Measurements from ENCODE around the gene CTSZ.

CTSZ gene

DNA sequence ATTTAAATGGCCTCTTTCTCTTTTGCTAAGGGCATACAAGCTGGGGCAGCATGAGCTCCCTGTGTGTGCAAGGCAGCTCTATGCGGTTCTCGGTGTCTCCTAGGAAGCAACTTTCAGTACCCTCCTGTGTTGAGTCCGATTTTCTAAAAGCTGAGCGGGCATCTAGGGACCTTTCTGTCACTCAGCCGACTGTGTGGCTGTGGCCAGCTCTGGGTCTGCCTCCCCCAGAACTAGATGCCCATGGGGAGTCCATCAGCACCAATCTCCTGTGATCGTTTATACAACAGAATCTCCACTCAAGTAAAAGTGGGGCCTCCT, 18.5 kb downstream of the CTSZ start:
- no peak for ATAC-seq
- TF ChIP-seq OSR1 (CRISPR knock-in tag; IDR thresholded peaks at IDR 0.05) (no peak), TCF4 (CRISPR knock-in tag; IDR thresholded peaks at IDR 0.05; ENCODE audit: borderline replicate concordance) (no peak), TSHZ2 (CRISPR knock-in tag; IDR thresholded peaks at IDR 0.05) (no peak), SNAI2 (CRISPR knock-in tag; IDR thresholded peaks at IDR 0.05) (no peak), GLIS3 (CRISPR knock-in tag; IDR thresholded peaks at IDR 0.05) (no peak), ISL1 (CRISPR knock-in tag; IDR thresholded peaks at IDR 0.05) (no peak), ZNF565 (CRISPR knock-in tag; conservative IDR thresholded peaks at IDR 0.05; ENCODE audit: low read depth) (no peak), ZC3H10 (CRISPR knock-in tag; IDR thresholded peaks at IDR 0.05) (no peak), ZFP3 (CRISPR knock-in tag; IDR thresholded peaks at IDR 0.05) (no peak), ZNF70 (CRISPR knock-in tag; IDR thresholded peaks at IDR 0.05) (no peak), BACH2 (CRISPR knock-in tag; IDR thresholded peaks at IDR 0.05; ENCODE audit: borderline replicate concordance) (no peak)
- TF ChIP-seq, protein P1, sequence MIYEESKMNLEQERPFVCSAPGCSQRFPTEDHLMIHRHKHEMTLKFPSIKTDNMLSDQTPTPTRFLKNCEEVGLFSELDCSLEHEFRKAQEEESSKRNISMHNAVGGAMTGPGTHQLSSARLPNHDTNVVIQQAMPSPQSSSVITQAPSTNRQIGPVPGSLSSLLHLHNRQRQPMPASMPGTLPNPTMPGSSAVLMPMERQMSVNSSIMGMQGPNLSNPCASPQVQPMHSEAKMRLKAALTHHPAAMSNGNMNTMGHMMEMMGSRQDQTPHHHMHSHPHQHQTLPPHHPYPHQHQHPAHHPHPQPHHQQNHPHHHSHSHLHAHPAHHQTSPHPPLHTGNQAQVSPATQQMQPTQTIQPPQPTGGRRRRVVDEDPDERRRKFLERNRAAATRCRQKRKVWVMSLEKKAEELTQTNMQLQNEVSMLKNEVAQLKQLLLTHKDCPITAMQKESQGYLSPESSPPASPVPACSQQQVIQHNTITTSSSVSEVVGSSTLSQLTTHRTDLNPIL (CRISPR knock-in tag; IDR thresholded peaks at IDR 0.05; ENCODE audit: low read depth): no peak
- TF ChIP-seq, protein P2, sequence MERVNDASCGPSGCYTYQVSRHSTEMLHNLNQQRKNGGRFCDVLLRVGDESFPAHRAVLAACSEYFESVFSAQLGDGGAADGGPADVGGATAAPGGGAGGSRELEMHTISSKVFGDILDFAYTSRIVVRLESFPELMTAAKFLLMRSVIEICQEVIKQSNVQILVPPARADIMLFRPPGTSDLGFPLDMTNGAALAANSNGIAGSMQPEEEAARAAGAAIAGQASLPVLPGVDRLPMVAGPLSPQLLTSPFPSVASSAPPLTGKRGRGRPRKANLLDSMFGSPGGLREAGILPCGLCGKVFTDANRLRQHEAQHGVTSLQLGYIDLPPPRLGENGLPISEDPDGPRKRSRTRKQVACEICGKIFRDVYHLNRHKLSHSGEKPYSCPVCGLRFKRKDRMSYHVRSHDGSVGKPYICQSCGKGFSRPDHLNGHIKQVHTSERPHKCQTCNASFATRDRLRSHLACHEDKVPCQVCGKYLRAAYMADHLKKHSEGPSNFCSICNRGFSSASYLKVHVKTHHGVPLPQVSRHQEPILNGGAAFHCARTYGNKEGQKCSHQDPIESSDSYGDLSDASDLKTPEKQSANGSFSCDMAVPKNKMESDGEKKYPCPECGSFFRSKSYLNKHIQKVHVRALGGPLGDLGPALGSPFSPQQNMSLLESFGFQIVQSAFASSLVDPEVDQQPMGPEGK (CRISPR knock-in tag; IDR thresholded peaks at IDR 0.05; ENCODE audit: borderline replicate concordance): no peak
- TF ChIP-seq, protein P3, sequence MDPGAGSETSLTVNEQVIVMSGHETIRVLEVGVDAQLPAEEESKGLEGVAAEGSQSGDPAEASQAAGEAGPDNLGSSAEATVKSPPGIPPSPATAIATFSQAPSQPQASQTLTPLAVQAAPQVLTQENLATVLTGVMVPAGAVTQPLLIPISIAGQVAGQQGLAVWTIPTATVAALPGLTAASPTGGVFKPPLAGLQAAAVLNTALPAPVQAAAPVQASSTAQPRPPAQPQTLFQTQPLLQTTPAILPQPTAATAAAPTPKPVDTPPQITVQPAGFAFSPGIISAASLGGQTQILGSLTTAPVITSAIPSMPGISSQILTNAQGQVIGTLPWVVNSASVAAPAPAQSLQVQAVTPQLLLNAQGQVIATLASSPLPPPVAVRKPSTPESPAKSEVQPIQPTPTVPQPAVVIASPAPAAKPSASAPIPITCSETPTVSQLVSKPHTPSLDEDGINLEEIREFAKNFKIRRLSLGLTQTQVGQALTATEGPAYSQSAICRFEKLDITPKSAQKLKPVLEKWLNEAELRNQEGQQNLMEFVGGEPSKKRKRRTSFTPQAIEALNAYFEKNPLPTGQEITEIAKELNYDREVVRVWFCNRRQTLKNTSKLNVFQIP (CRISPR knock-in tag; IDR thresholded peaks at IDR 0.05; ENCODE audit: borderline replicate concordance, low read depth): no peak

DNA sequence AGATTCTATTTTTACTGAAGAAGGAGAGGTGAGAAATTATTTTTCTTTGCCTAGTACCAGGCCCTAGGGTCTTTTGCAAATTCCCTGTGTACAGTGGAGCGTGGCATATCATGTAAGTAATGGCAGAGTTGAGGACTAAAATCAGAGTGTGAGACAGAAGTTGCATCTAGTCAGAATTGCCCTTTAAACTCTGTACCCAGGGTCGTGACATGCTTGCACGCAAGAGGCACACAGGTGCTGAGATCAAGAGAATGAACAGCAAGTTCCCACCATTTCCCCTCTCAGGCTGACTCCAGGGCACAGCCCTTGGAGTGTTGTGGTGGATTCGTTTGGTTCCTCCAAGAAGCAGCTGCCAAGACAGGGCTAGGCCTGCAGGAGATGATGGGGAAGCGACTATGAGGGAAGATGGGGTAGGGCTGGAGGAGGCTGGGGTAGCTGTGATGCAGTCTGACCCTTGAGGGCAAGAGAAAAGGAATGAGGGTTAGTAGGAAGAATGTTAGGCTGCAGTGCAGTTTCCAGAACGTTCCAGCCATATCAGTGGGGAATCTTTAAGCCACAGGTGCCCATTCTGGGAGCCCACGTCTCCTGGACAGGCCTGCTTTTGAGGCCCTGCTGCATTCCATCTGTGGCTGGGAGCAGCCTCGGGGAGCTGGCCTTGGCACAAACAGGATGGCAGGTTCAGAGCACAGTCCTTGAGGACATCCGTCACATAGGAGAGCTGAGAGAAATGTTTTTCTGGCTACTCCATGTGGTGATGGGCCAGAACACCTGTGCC, 19.1 kb downstream of the CTSZ start:
- TF ChIP-seq TCF4 (CRISPR knock-in tag; IDR thresholded peaks at IDR 0.05; ENCODE audit: borderline replicate concordance) (no peak), ZNF8 (CRISPR knock-in tag; IDR thresholded peaks at IDR 0.05) (no peak), ISL1 (CRISPR knock-in tag; IDR thresholded peaks at IDR 0.05) (no peak), SNAI2 (CRISPR knock-in tag; IDR thresholded peaks at IDR 0.05) (no peak), ZFP3 (CRISPR knock-in tag; IDR thresholded peaks at IDR 0.05) (no peak), ARNTL (CRISPR knock-in tag; IDR thresholded peaks at IDR 0.05; ENCODE audit: borderline replicate concordance, low read depth) (no peak), ZC3H10 (CRISPR knock-in tag; IDR thresholded peaks at IDR 0.05) (no peak), ZNF565 (CRISPR knock-in tag; conservative IDR thresholded peaks at IDR 0.05; ENCODE audit: low read depth) (no peak), ESRRG (CRISPR knock-in tag; IDR thresholded peaks at IDR 0.05) (no peak), GLIS3 (CRISPR knock-in tag; IDR thresholded peaks at IDR 0.05) (no peak), ZNF70 (CRISPR knock-in tag; IDR thresholded peaks at IDR 0.05) (no peak), CSDC2 (CRISPR knock-in tag; IDR thresholded peaks at IDR 0.05) (no peak), RARB (CRISPR knock-in tag; IDR thresholded peaks at IDR 0.05) (no peak), CSRNP3 (CRISPR knock-in tag; IDR thresholded peaks at IDR 0.05) (no peak)
- TF ChIP-seq, protein P2 (CRISPR knock-in tag; IDR thresholded peaks at IDR 0.05; ENCODE audit: borderline replicate concordance): no peak
- TF ChIP-seq, protein P3 (CRISPR knock-in tag; IDR thresholded peaks at IDR 0.05; ENCODE audit: borderline replicate concordance, low read depth): no peak
- TF ChIP-seq, protein P1 (CRISPR knock-in tag; IDR thresholded peaks at IDR 0.05; ENCODE audit: low read depth): no peak

More for the DNA sequence above, 19.1 kb downstream of the CTSZ start:
- ATAC-seq: no peak

All from SK-N-SH treated with all-trans-retinoic acid at 6 μM for 48 hours (cell line).